Progenitor cell of endocrine pancreas (in vitro differentiated cells): ENCODE results near the gene HCLS1. TPM values are rescaled to one million over a fixed set of nuclear protein-coding genes. Genes with fewer than 3 reads are reported as not detected.

Experiments
- DNase-seq: peaks from one replicate; pipeline ENCODE4 v3.0.0; 2021; ENCODE audit warnings: low spot score; ENCODE audit not compliant: unreplicated experiment
- H3K27ac Mint-ChIP-seq: 2 replicates; pipeline ENCODE4 v1.8.0; 2021; ENCODE audit warnings: mild to moderate bottlenecking, moderate library complexity, mixed read lengths
- H3K27me3 Mint-ChIP-seq: 2 replicates; pipeline ENCODE4 v1.8.0; 2021; ENCODE audit warnings: mixed read lengths
- H3K36me3 Mint-ChIP-seq: 2 replicates; pipeline ENCODE4 v1.8.0; 2022; ENCODE audit warnings: mixed read lengths; ENCODE audit not compliant: insufficient read depth
- H3K4me1 Mint-ChIP-seq: 2 replicates; pipeline ENCODE4 v1.8.0; 2021; ENCODE audit warnings: low read depth, mixed read lengths
- H3K4me3 Mint-ChIP-seq: 2 replicates; pipeline ENCODE4 v1.8.0; 2021; ENCODE audit warnings: low read depth, mild to moderate bottlenecking, moderate library complexity, mixed read lengths
- H3K9me3 Mint-ChIP-seq: 2 replicates; pipeline ENCODE4 v1.8.0; 2021; ENCODE audit warnings: low read depth, mixed read lengths
- CTCF ChIP-seq: fragments of 200-600 bp; sonication (generic); IDR thresholded peaks from one replicate; pipeline ENCODE4 v1.5.0; 2021; ENCODE audit warnings: antibody characterized with exemption, mild to moderate bottlenecking; ENCODE audit not compliant: unreplicated experiment
- total RNA-seq: library from RNA; stranded (reverse); gene quantifications from 2 replicates; pipeline ENCODE4 v1.2.1, GENCODE V29; 2021

The HCLS1 gene
- total RNA-seq, 1 donor from 2014 or later: 0.46 TPM

- peaks cover 16% of the 10 kb centered on the region for H3K36me3 Mint-ChIP-seq
- no peak overlapping the region for H3K4me3 Mint-ChIP-seq
- no peak overlapping the region for H3K27ac Mint-ChIP-seq
- DNase-seq: no peak
- H3K4me1 Mint-ChIP-seq: no peaks in the 10 kb centered on the region
- no peaks in the 10 kb centered on the region for H3K27me3 Mint-ChIP-seq
- H3K9me3 Mint-ChIP-seq: no peaks in the 10 kb centered on the region
- no peak for TF ChIP-seq CTCF
Observed at GRCh38 chr3:121663171-121663847, 2.6 kb upstream of the HCLS1 start.

DNA sequence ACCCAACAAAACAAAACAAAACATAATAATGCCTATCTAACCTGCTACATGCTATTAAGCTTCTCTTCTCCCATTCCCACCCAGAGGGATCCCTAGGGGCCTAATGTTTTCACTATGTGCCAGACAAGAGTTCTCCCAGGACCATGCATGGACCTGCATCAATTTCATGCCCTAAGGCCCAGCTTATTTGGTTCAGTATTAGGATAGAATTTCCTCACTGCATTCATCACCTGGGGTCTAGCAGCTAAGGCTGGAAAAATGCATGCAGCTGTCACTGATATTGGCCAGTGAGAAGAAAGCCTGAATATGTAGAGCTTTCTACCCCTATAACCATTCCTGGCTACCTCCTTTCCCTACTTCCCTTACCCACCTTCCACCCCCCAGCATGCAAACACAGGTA is 2.0 kb upstream of the HCLS1 start:
- no peak for TF ChIP-seq CTCF
- Mint-ChIP-seq H3K4me3 (no peak overlapping the region), H3K4me1 (no peaks in the 10 kb centered on the region), H3K36me3 (peaks cover 16% of the 10 kb centered on the region), H3K27me3 (no peaks in the 10 kb centered on the region), H3K9me3 (no peaks in the 10 kb centered on the region), H3K27ac (no peak overlapping the region)
- DNase-seq: no peak

DNA sequence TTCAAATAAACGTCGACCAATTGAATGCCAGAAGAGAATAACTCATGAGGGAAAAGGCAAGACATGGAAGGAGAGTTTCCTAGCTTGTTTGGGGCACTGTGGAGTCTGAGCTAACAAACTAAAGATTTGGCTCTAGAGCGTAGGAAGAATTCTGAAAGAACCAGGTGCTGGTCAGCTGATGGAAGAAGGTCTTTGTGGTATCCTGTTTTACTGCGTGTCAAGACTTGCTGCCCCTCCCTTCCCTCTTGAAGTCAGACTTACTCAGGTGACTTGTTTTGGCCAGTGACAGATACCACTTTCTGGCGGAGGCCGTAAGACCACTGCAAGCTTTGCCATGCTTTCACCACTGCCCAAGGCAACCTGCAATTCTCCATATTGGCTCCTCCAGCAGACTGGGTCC is 673 bp upstream of the HCLS1 start:
- Mint-ChIP-seq H3K27ac (no peak overlapping the region), H3K27me3 (no peaks in the 10 kb centered on the region)

GRCh38 chr3:121659586-121659985 is 1.1 kb downstream of the HCLS1 start:
- DNase-seq: no peak
- H3K27ac Mint-ChIP-seq: no peak overlapping the region
- TF ChIP-seq CTCF: no peak
- no peaks in the 10 kb centered on the region for H3K4me1 Mint-ChIP-seq
- peaks cover 7% of the 10 kb centered on the region for H3K36me3 Mint-ChIP-seq
- no peak overlapping the region for H3K4me3 Mint-ChIP-seq
- H3K9me3 Mint-ChIP-seq: no peaks in the 10 kb centered on the region
- no peaks in the 10 kb centered on the region for H3K27me3 Mint-ChIP-seq

More for the DNA sequence above, 673 bp upstream of the HCLS1 start:
- no peaks in the 10 kb centered on the region for H3K4me1 Mint-ChIP-seq
- no peak for DNase-seq
- H3K9me3 Mint-ChIP-seq: no peaks in the 10 kb centered on the region
- TF ChIP-seq CTCF: no peak
- H3K36me3 Mint-ChIP-seq: peaks cover 13% of the 10 kb centered on the region
- no peak overlapping the region for H3K4me3 Mint-ChIP-seq

GRCh38 chr3:121658716-121659435 is 1.8 kb downstream of the HCLS1 start:
- Mint-ChIP-seq H3K27me3 (no peaks in the 10 kb centered on the region), H3K4me3 (no peak overlapping the region), H3K36me3 (peaks cover 7% of the 10 kb centered on the region), H3K27ac (no peak overlapping the region), H3K9me3 (no peaks in the 10 kb centered on the region), H3K4me1 (no peaks in the 10 kb centered on the region)
- no peak for DNase-seq
- TF ChIP-seq CTCF: no peak
